RWPE2 (cell line): Measurements from ENCODE around the gene LSG1.

Source experiments
- ATAC-seq: fragments of 200-7000 bp; cut with Tn5 transposase; 3 replicates; pipeline ENCODE4 v1.9.1; 2021; ENCODE audit warnings: low read depth
- DNase-seq: peaks from one replicate; pipeline ENCODE4 v3.0.0-alpha.2; 2020; ENCODE audit warnings: low spot score
- H3K27ac ChIP-seq: fragments of 450-650 bp; 2 replicates; pipeline ENCODE4 v1.5.1; 2017; ENCODE audit warnings: mild to moderate bottlenecking; ENCODE audit not compliant: poor library complexity, severe bottlenecking
- H3K27me3 ChIP-seq: fragments of 250-450 bp; sonication (Bioruptor Pico); 2 replicates; pipeline ENCODE4 v1.5.1; 2021; ENCODE audit warnings: mild to moderate bottlenecking, moderate library complexity; ENCODE audit not compliant: insufficient read depth, poor library complexity, severe bottlenecking
- H3K36me3 ChIP-seq: fragments of 250-450 bp; sonication (Bioruptor Pico); 2 replicates; pipeline ENCODE4 v1.5.1; 2020; ENCODE audit warnings: low read depth, mild to moderate bottlenecking, moderate library complexity
- H3K4me1 ChIP-seq: fragments of 250-450 bp; sonication (Bioruptor Pico); 2 replicates; pipeline ENCODE4 v1.5.1; 2021; ENCODE audit warnings: mild to moderate bottlenecking, moderate library complexity; ENCODE audit not compliant: insufficient read depth, poor library complexity, severe bottlenecking
- H3K4me3 ChIP-seq: fragments of 250-450 bp; sonication (Bioruptor Pico); 2 replicates; pipeline ENCODE4 v1.5.1; 2021; ENCODE audit warnings: mild to moderate bottlenecking, moderate library complexity; ENCODE audit not compliant: severe bottlenecking
- H3K9me3 ChIP-seq: fragments of 250-450 bp; sonication (Bioruptor Pico); 2 replicates; pipeline ENCODE4 v1.5.1; 2021; ENCODE audit warnings: mild to moderate bottlenecking, moderate library complexity; ENCODE audit not compliant: severe bottlenecking
- TF ChIP-seq, protein P1 (sequence below): fragments of 450-650 bp; IDR thresholded peaks from one replicate; pipeline ENCODE4 v1.5.1; 2017; ENCODE audit warnings: mild to moderate bottlenecking, moderate library complexity; ENCODE audit not compliant: poor library complexity, severe bottlenecking

The LSG1 gene

DNA sequence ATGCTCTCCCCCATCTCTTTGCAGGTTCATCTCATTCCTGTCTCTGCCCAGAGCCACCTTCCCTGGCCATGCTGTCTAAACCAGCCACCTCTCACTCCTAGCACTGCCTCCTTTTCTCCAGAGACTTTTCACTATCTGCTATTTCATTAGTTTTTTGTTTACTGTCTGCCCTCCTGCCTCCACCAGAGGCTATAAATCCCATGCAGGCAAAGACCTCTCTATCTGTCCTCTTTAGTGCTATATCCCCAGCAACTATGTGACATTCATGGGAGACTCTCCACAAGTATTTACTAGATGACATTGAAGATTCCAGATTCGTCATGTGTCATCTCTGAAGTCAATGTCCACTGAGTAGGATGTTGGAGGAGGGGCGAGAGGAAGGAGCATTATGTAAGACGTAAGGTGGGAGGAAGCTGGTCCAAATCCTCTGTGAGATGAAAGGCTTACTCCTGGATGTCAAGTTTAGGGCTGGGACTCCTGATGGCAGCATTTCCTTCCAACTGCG is 10.2 kb upstream of the LSG1 start:
- Histone ChIP-seq H3K4me3 (no peak overlapping the region), H3K4me1 (peaks cover 10% of the 10 kb centered on the region), H3K27ac (no peak overlapping the region), H3K9me3 (no peaks in the 10 kb centered on the region), H3K27me3 (peaks cover 4% of the 10 kb centered on the region), H3K36me3 (no peaks in the 10 kb centered on the region)
- TF ChIP-seq, protein P1, sequence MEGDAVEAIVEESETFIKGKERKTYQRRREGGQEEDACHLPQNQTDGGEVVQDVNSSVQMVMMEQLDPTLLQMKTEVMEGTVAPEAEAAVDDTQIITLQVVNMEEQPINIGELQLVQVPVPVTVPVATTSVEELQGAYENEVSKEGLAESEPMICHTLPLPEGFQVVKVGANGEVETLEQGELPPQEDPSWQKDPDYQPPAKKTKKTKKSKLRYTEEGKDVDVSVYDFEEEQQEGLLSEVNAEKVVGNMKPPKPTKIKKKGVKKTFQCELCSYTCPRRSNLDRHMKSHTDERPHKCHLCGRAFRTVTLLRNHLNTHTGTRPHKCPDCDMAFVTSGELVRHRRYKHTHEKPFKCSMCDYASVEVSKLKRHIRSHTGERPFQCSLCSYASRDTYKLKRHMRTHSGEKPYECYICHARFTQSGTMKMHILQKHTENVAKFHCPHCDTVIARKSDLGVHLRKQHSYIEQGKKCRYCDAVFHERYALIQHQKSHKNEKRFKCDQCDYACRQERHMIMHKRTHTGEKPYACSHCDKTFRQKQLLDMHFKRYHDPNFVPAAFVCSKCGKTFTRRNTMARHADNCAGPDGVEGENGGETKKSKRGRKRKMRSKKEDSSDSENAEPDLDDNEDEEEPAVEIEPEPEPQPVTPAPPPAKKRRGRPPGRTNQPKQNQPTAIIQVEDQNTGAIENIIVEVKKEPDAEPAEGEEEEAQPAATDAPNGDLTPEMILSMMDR = no peak
- no peak for DNase-seq
- ATAC-seq = no peak

DNA sequence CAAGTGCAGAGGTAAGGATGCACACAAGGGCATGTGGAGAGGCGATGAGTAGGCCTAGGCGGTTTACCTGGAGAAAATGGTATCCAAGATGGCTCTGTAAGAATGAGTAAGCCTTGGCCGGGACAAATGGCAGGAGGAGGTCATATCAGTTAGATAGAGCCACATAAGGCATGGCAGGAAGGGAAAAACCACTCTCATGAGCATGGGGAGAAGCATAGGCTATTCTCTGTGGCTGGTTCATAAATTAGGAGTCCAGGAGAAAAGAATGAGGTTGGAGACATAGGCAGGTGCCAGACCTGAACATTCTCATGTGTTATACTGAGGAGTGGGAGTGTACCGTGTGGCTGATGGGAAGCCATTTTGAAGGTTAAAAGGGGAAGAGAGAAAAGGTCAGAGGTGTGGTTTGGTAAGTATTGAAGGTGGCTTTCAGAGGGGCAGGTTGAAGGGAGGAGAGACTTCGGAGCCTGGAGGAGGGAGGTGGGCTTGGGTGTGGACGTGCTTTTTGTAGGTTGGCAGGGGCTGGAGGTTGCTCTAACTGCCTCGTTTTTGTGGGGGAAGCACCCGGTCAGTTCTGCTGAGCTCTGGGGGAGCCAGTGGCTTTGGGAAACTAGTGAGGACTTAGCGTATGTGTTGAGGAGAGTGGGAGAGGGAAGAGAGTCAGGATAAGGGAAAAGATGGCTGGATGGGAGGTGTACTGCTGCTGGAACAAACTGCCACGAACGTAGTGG is 9.1 kb upstream of the LSG1 start:
- no peak overlapping the region for H3K27ac ChIP-seq
- no peak overlapping the region for H3K4me3 ChIP-seq
- no peaks in the 10 kb centered on the region for H3K36me3 ChIP-seq
- no peaks in the 10 kb centered on the region for H3K9me3 ChIP-seq
- H3K4me1 ChIP-seq = peaks cover 10% of the 10 kb centered on the region
- ATAC-seq (no peak), DNase-seq (no peak)
- TF ChIP-seq, protein P1 = no peak
- H3K27me3 ChIP-seq = no peaks in the 10 kb centered on the region

DNA sequence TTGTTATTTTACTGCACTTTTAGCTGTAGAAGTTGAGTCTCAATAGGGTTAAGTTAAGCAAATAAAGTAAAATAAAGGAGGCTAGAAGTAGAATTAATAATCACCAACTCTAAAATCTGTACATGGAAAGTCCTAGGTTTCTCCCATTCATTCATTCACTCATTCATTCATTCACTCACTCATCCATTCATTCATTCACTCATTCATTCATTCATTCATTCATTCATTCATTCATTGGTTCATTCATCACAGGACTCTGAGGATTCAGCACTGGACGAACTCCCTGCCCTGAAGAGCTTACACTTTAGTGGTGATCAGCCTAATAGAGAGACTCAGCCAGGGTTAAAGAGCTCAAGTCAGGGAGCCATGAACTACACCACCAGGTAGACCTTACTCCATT is 4.5 kb upstream of the LSG1 start:
- H3K27me3 ChIP-seq = no peaks in the 10 kb centered on the region
- H3K9me3 ChIP-seq = no peaks in the 10 kb centered on the region
- ATAC-seq = no peak
- no peak overlapping the region for H3K4me3 ChIP-seq
- TF ChIP-seq, protein P1 = no peak
- no peaks in the 10 kb centered on the region for H3K4me1 ChIP-seq
- H3K27ac ChIP-seq = no peak overlapping the region
- no peak for DNase-seq
- H3K36me3 ChIP-seq = no peaks in the 10 kb centered on the region

DNA sequence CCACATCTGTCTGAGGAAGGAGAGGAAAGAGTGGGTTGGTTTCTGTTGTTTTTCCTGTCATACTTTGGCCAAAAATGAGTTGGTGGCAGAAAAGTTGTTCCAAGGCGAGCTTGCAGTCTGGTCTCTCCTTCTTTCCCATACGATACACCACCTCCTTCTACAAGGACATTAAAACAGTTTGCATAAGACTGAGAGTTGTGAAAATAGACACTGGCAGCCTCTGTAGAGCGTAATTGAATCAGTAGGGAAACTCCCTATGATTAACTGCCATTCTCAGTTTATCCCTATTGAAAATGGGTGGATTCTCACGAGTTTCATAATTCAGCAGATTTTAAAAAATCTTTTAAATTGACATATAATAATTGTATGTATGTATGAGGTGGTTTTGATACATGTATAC is 3.7 kb upstream of the LSG1 start:
- no peaks in the 10 kb centered on the region for H3K36me3 ChIP-seq
- TF ChIP-seq, protein P1 = no peak
- no peak overlapping the region for H3K4me3 ChIP-seq
- H3K9me3 ChIP-seq = no peaks in the 10 kb centered on the region
- H3K27me3 ChIP-seq = no peaks in the 10 kb centered on the region
- ATAC-seq (no peak), DNase-seq (no peak)
- H3K27ac ChIP-seq = no peak overlapping the region
- H3K4me1 ChIP-seq = peaks cover 6% of the 10 kb centered on the region

DNA sequence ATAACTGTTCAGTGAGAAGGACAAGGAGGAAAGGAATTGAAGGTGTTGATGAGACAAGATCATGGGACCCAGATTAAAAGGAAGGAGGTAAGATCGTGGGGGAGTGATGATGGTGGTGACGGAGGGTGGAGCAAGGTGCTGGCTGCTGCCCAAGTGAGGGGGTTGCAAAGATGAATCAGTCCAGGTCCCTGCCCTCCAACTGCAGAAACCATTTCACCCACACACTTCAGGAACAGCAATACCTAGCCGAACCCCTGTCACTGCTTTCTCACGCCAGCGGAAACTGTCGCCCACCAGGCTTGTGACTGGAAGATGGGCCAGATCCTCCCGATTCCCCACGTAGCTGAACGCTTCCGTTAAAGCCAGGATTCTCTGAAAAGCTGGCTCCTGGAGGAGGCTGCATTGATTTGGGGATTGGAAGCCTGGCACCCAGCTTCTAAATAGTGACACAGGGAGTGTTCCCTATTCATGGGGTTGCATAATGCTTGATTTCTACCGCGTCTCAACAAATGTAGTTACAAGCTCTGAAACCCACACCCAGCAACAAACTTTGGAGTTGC is 3.2 kb upstream of the LSG1 start:
- H3K27me3 ChIP-seq = no peaks in the 10 kb centered on the region
- no peak overlapping the region for H3K27ac ChIP-seq
- peaks cover 6% of the 10 kb centered on the region for H3K4me1 ChIP-seq
- no peak for ATAC-seq
- TF ChIP-seq, protein P1 = no peak
- 0 out of 2 replicates have a peak, but pooled peaks cover 1% of the 10 kb centered on the region for H3K36me3 ChIP-seq
- no peaks in the 10 kb centered on the region for H3K9me3 ChIP-seq
- no peak overlapping the region for H3K4me3 ChIP-seq
- DNase-seq = no peak
